Loucy (cell line): ENCODE data around the gene BBOF1.

Experiments
- CTCF ChIP-seq: fragments of 200-600 bp; sonication (generic); conservative IDR thresholded peaks from 2 replicates; pipeline ENCODE4 v1.5.1; 2014; ENCODE audit warnings: mild to moderate bottlenecking, antibody characterized with exemption, low read length
- EZH2phosphoT487 ChIP-seq: fragments of 200-600 bp; IDR thresholded peaks from 2 replicates; pipeline ENCODE4 v1.6.1; 2018; ENCODE audit warnings: antibody characterized with exemption, mild to moderate bottlenecking, moderate library complexity, borderline replicate concordance

- TF ChIP-seq CTCF (no peak), EZH2phosphoT487 (no peak)
Measured at GRCh38 chr14:74080820-74081460, 61.8 kb downstream of the BBOF1 start.
